T-helper 22 cell (primary cell): Measurements from ENCODE around the gene MTOR.
"Not testable (repeated sequence)": the region's sequence is repeated elsewhere in the genome, so short reads cannot be mapped to it uniquely, and the experiment has no call there.

Experiments used
- DNase-seq: peaks from one replicate; pipeline ENCODE4 v3.0.0-alpha.2; 2020; ENCODE audit warnings: low read depth

MTOR gene

DNA sequence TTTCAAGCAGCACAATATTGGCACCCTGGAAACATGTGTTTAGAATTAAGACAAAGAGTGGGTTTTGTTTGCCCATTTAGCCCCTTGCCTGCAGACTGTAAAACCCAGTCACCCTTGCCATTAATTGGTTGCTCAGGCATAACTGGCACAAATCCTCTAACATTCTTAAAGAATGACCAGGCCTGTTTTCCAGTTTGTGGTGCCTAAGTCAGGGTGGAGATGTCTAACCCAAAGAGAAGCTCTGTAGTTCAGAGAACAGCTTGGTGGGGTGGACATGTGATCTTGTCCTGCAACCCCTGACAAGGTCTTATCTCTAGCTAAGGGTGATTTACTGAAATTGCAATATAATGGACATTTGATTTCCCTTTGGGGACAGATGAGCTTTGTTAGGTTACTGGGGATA, 82.0 kb downstream of the MTOR start:
- no peak for DNase-seq

DNA sequence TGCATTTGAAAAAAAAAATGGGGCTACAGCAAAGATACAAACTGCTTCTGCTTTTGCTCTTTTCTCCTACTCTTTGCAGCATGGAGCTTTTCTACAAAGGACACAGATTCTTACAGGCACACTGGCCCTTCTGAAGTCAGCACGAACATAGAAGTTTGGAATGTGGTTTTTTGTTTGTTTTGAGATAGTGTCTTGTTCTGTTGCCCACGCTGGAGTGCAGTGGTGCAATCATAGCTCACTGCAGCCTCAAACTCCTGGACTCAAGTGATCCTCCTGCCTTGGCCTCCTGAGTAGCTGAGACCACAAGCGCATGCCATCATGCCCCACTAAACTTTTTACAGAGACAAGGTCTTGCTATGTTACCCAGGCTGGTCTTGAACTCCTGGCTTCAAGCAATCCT, 82.6 kb downstream of the MTOR start:
- not testable (repeated sequence) for DNase-seq

DNA sequence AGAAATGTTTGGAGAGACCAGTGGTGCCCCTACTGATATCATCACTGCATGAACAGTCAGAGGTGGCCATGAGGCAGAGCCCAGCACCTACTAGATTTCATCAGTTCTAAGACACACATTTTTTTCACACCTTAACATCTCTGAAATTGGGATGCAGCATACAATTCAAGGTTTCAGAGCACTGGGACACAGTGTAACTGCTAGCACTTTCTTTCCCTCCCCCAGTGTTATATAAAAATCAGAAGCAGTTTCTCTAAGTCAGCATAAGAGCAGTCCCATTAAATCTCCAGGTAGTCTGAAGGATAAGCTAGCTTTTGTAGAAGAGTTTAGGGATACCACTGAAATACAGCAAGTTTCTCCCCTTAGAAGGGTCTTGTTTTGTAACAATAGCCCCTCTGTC, 83.2 kb downstream of the MTOR start:
- DNase-seq = no peak

DNA sequence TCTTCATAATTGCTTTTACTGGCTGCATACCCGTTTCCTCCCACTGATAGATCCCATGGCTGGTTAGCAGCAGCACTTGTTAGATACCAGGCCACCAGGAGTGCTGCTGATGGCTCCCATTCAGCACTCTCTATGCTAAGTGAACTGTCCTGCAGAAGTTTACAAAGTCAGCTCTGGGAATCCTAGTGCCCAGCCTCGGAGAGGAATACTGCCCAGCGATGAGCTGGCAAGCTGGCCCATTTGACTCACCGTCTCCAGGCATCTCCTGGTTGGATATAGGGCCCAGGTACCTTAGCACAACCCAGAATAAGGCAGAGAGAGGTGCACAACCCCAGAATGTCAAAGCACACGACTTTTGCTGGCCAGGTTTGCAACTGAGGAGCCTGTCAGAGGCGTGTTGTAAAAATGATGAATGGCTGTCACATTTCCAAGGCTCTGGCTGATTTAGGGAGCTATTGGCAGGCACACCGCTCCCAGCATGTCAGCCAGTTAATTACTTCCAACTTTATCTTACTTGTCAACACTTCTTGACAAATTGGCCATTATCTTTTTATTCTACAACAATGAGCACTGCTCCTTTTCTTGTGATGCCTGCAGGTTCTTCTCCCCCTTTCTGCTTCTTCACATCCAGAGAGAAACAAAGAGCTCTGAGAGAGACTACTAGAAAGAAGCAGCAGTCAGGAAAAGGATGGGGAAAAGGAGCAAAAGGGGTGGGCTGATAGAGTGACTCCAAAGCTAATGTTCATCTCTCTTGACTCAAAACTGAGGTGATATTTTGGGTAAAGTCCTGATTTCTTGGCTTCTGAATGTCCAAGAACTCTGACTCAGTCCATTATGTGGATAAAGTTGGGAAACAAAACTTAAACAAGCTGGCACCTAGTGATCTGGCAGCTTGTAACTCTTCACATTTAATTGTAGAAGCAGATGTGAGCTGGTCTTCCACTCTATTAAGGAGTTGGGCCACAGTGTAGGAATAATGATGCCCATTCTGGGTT, 84.0 kb downstream of the MTOR start:
- DNase-seq = no peak

DNA sequence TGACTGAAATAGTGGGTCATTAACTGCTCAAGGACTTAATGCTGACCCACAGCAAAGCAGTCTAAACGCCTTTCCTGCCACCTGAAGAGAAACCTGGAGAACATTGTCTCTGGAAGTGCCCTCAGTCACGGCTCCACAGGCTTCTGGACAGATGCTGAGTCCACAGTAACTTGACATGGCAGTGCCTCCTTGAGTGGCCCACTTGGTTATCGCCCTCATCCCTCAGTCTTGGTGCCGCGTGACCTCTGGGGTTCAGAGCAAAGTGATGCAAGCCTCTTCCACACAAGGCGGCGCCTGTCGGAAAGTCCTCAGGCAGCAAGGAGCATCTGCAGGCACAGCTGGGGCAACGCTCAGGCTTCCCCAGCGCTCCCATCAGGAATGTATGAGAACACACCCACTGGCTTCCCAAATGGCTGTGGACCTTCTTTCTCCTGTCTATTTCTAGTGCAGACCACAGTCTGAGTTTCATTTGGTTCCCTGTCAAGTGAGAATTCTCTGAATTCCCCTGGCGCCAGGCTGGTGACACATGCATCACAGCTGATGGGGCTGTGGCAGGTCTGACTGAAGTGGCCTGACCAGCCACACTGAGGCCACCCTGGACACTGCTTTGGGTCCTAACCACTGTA, 86.2 kb downstream of the MTOR start:
- DNase-seq = no peak

DNA sequence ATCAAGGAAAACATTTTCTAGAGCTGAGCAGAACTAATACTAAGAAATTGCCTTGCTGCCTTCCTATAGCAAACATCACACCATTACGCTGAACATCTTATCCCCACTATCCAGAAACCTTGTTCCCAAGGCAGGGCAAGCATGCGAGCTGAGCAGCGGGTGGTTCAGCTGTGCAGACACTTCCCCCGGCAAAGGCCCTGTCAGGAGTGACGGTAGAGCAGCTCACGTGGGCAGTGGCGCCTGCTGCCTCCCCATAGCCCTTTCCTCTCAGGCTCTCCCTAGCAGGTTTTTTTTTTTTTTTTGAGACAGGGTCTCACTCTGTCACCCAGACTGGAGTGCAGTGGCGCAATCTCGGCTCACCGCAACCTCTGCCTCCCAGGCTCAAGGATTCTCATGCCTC, 86.9 kb downstream of the MTOR start:
- DNase-seq = no peak

DNA sequence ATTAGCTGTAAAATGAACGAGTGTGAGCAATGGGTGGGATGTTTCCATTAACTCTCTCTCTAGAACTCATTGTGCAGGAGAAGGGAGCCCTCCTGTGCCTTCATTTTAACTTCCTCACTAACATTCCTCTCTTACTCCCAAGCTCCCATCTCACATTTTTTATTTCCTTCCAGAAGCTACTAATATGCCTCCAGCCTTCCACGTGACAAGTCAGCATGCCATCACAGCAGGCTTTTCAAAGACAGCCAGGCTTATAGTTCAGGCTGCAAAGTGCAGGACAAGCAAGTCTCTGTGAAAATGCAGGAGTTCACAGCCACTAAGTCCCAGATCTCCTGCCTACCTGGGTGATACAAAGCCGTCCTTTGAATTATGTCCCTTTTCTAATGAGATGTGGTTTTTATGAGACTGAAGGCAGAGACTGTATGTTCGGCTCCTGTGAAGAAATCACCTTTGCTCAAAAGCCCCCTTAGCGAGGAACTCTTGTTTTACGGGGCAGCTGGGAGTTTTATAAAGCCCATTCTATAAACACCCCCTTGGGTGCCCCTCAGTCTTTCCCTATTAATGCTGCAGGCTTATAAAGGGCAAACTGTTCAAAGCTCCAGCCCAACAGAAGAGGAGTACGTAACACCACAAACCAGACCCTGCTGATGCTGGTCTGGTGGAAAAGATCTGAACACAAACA, 87.9 kb downstream of the MTOR start:
- no peak for DNase-seq

DNA sequence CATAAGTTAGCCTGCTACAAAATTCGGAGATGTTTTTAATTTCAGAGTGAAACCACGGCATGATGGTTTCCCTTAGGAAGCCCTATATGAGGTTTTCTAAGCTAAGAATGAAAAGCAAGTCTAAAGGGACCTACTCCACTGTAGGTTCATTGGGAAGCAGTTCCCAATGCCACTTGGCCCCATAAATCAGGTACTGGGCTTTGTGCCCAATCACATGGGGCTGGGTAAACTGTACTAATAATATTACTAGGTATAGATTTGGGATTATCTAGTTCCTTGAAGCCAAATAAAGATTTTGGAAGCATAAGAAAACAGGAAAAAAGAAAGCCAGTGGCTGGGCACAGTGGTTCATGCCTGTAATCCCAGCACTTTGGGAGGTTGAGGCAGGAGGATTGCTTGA, 92.2 kb downstream of the MTOR start:
- no peak for DNase-seq

DNA sequence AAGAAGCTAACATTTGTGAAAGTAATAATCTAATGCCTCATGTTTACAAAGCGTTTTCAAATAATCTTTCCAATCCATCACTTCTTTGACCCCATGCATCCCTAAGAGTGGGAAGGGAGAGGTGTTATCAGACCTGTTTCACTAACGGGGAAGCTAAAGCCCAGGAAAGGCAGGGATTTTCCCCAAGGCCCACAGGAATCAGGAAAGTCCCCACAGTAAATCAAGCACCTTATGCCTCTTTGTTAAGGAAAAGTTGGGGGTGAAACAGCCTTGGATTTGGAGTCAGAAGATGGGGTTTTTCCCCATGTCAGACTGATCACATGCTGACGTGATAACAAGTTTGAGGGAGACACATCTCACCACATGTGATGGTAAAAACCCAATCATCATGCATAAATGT, 93.1 kb downstream of the MTOR start:
- DNase-seq = no peak

DNA sequence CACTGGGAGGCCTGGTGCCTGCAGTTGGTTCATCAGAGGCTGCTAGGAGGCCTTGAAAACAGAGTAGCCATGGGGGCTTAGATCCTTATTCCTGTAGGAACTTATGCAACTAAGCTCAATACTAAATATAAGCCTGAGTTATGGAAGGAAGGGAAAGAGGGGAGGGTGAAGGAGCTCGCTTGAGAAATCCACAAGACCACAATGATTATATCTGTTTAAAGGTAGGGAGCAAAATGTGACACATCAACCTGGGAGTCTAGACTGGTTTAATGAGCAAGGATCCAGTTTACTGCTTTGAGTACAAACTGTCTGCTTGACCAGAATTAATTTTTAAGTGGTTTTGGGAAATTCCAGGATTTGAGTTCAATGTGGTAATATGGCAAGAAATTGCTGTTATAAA, 93.6 kb downstream of the MTOR start:
- no peak for DNase-seq

DNA sequence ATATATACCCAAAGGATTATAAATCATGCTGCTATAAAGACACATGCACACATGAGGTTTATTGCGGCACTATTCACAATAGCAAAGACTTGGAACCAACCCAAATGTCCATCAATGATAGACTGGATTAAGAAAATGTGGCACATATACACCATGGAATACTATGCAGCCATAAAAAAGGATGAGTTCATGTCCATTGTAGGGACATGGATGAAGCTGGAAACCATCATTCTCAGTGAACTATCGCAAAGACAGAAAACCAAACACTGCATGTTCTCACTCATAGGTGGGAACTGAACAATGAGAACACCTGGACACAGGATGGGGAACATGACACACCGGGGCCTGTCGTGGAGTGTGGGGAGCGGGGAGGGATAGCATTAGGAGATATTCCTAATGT, 95.6 kb downstream of the MTOR start:
- not testable (repeated sequence) for DNase-seq

DNA sequence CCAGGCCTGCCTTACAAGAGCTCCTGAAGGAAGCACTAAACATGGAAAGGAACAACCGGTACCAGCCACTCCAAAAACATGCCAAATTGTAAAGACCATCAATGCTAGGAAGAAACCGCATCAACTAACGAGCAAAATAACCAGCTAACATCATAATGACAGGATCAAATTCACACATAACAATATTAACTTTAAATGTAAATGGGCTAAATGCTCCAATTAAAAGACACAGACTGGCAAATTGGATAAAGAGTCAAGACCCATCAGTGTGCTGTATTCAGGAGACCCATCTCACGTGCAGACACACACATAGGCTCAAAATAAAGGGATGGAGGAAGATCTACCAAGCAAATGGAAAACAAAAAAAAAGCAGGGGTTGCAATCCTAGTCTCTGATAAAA, 99.6 kb downstream of the MTOR start:
- not testable (repeated sequence) for DNase-seq

DNA sequence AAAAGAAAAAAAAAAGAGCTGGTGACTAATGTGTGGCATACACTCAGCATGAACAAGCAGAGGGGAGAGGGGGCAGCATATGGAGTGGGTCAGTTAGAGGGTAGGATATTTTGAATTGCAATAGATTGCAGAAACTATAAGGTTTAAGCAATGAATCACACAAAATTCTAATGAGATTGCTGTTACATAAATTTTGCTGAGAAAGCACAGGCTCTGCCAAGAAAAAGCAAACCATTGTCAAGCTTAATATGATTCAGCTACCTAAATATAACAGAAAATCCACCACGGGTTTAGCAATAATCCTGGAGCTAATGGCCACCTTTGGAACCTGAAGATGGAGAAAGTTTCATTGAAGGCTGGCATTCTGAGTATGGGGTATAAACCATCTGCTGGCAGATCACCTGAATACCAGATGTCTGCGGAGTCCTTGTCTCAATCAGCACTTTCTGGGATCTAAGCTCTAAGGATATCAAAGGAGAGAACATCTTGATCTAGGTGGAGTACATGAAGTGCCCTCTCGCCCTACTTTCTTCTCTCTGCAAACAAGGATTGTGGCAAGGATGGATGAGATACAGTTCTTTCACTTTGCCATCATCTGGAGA, 103.5 kb downstream of the MTOR start:
- no peak for DNase-seq

DNA sequence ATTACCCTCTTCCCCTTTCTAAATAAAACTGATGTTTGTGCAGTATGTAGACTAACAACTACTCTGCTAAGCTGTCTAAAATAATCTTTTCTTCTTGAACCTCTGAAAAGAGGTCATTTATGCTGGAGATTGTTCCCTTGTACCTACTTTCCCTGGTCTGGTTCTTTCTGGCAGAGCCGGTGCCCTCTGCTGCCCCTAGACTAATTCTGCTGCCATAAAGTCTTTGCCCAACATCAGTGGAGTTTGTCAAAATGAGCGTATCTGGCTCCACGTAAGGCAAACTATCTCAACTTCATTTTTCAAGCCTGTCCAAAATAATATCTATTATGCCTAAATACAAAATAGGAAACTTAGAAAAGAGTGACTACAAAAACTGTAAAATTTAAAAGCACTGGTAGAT, 104.1 kb downstream of the MTOR start:
- no peak for DNase-seq

DNA sequence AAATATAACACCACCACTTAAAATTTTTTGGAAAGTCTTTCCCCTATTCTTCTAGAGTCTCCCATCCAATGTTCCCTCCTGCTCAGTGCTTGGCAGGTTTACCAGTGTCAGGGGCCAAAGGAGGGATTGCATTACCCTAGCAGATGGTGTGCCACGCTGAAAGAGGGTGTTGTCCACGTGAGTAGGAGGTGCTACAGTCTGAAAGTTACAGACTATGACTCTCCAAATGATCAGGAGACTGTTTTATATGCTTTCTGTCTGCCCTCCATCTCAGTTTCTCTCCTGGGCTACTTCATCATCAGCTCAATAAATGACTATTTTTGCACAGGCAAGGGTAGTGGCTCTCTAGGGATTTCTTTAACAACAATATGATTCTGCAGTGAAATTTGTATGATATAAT, 104.5 kb downstream of the MTOR start:
- DNase-seq = no peak

DNA sequence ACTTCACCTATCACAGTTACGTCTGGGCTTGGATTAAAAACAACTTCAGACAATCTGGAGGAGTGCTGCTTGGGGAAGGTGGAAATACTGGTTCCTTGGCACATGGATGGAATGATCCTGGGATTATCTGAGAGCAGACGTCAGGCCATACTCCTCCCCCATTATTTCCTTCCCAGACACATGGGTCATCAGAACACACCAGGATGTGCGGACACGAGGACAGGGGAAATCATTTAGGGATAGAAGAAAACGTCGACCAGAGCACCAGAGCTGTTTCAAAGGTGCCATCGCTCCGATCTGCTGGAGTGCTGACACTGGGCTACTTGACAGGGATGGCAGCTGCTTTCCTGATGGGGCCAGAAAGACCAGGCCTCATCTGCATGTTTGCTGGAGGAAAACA, 105.0 kb downstream of the MTOR start:
- DNase-seq = no peak

DNA sequence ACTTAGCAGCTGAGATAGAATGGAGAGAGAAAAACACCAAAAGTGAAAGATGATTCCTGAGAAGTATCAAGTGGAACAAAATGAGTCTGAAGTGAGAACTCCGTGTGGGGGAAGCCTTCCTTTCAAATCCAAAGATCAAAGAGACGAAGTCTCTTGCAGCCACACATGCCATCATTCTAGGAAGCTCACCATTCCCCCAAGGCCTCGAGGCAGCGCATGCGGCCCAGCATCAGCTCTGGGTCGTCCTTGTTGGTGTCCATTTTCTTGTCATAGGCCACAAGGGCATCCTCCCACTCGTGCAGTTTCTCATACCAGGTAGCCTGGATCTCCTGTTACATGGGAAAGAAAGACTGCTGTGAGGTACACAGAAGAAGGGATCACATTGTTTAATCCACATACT, 105.4 kb downstream of the MTOR start:
- no peak for DNase-seq

DNA sequence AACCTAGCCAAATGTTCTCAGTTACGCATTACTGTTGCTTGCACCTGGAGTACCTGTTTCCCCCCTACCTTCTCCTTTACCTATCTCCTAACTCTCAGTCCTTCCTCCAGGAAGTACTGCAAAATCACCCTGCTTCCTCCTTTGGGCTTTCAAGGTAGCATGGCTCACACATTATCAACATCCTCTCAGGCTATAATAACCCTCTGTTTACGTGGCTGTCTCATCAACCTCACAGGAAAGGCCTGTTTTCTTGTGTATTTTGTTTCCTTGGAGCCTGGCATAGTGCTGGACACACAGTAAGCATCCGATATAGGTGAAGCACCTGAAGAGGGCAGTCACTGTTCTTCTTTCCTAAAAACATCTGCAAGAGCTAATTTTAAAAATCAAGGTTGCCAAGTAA, 105.9 kb downstream of the MTOR start:
- no peak for DNase-seq

DNA sequence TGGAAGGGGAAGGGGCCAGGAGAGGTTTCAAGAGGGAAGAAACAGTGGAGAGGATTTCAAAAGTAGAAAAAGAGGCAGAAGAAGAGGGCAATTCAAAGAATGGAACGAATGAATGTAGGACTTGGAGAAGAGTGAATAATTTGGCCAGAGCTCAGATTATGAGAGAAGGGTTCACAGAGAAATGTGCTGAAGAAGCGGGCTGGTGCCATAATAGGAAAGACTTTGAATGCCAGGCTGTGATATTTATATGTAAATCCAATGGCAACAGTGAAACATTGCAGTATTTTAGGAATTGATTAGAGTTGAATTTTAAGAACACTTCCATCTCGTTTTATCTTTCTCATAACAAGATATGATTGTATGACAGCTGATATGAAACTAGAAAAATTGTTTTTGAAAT, 109.2 kb downstream of the MTOR start:
- no peak for DNase-seq

DNA sequence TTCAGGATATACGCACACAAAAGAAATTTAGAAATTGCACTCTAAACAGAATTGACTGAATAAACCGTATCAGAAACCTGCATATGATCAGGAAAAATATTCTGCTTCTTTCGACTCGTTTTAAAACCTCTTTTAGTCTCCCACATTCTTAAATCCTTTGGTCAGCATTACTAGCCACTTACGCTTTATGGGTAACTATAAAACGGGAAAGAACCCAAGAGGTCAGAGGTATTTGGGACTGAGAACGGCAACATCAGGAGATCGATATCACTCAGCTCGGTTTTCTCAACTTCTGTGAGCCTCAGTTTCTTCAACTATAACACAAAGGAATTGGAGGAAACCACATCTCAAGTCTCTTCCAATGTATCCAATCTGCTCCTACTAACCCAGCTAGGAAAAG, 109.6 kb downstream of the MTOR start:
- no peak for DNase-seq

DNA sequence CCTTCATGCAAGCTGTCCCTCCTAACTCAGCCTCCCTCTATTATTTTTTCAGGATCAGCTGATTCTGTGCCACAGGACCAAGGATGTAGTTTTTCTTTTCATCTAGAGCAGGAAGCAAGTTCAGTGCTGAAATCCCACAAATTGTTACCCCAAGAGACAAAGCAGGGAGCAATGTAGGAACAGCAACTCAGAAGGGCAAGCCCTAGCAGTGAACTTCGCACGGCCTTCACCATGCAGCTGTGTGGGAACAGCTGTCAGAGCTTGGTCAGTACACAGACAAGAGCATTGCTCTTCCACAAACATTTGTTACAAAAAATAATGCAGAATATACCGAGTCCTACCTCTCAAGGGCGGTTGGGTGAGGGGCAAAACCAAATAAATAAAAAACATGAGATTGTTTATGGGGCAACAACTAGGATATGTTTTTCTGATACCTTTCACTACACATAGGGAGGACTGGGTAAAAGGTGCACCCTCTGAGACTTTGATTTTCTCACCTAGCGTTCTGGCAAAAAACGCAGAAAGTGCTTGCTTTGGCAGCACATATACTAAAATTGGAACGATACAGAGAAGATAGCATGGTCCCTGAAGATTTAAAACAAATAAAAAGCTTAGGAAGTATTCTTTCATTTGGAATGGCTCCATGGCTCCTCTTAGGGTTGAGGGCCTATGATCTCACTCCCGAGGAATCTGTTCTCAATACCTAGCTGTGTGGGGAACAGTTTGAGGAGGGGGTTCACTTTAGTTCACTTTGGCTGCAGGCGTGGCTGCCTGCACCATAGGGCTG, 110.3 kb downstream of the MTOR start:
- no peak for DNase-seq

DNA sequence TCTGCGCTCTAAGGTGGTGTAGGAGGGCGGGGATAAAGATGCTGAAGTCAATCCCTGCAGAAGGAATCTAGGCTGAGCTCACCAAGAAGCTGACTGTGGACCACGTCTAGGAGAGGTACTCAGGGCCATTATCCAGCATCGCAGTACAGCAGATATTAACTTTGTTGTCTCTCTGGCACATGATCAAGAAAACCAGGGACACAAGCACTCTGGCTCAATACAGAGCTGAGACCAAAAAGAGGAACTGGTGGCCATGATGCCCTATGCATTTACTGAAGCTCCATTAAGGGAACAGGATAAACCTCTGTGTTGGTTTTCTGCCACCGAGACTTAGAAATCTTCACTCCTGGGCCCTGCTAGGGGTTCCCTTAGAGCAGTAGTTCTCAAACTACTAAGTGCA, 111.2 kb downstream of the MTOR start:
- DNase-seq = no peak
